ENCODE results near the gene RELB.

GRCh38 chr19:45070214-45070613, 69.0 kb downstream of the RELB start:
- TF ChIP-seq CTCF (conservative IDR thresholded peaks at IDR 0.05; ENCODE audit: low read depth, low read length) (no peak), CEBPB (IDR thresholded peaks at IDR 0.05; ENCODE audit: low read depth, low read length) (no peak), RAD21 (IDR thresholded peaks at IDR 0.05; ENCODE audit: low read length) (no peak), BHLHE40 (IDR thresholded peaks at IDR 0.05; ENCODE audit: low read depth, low read length) (no peak), RFX5 (IDR thresholded peaks at IDR 0.05; ENCODE audit: low read depth, low read length) (no peak), USF2 (IDR thresholded peaks at IDR 0.05; ENCODE audit: low read depth, low read length) (no peak), POLR2A (IDR thresholded peaks at IDR 0.05; ENCODE audit: low read depth, low read length) (no peak), MAFK (IDR thresholded peaks at IDR 0.05; ENCODE audit: low read depth, low read length) (no peak), SMC3 (IDR thresholded peaks at IDR 0.05; ENCODE audit: low read depth, low read length) (no peak), MAZ (IDR thresholded peaks at IDR 0.05; ENCODE audit: borderline replicate concordance, low read depth, low read length) (no peak), FOS (IDR thresholded peaks at IDR 0.05; ENCODE audit: low read depth, low read length) (no peak)

Data from IMR-90 (cell line).